ENCODE measurements around the gene APBA2. TPM values are rescaled to one million over a fixed set of nuclear protein-coding genes. Genes with fewer than 3 reads are reported as not detected.
A peak's percentile ranks its signal among the peaks of the same experiment; 100 is the strongest.

The APBA2 gene
- total RNA-seq, 2 experiments from 2014 or later: 30.8 to 32.0 TPM

DNA sequence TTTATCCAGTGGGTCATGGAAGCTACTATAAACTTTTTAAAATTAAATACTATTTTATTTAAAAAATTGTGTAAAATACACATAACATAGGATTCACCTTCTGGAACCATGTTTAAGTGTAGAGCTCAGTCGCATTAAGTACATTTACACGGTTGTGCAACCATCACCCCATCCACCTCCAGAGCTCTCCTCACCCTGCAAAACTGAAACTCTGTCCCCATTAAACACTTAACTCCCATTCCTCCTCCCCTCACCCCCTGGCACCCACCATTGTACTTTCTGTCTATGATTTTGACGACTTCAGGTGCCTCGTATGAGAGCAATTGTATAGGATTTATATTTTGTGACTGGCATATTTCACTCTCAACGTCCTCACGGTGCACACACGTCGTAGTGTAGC lies 70.7 kb downstream of the APBA2 start:
- no peak overlapping the region for H3K4me3 Mint-ChIP-seq
- no peaks in the 10 kb centered on the region for H3K9me3 Mint-ChIP-seq
- no peak overlapping the region for H3K27ac Mint-ChIP-seq
- DNase-seq: no peak
- ChIA-PET POLR2A (interaction anchor here (0.9 kb wide), 1 partner anchor 15 kb away, joined by 3 read pairs; no protein-coding TSS in a partner anchor), CTCF (interaction anchor here (0.8 to 2.7 kb wide), 6 partner anchors 15 to 146 kb away, joined by 3 to 14 read pairs (median 3); no protein-coding TSS in a partner anchor)
- no peaks in the 10 kb centered on the region for H3K27me3 Mint-ChIP-seq
- H3K4me1 Mint-ChIP-seq (ENCODE audit: low read depth): peaks cover 62% of the 10 kb centered on the region
- no peak for TF ChIP-seq CTCF (IDR thresholded peaks at IDR 0.05)
- intact Hi-C loops (cut with micrococcal nuclease): no loop called here
- no peak for ATAC-seq
- peaks cover 4% of the 10 kb centered on the region for H3K36me3 Mint-ChIP-seq (ENCODE audit: low read depth)

GRCh38 chr15:28957606-28958498 lies 72.1 kb downstream of the APBA2 start:
- ChIA-PET POLR2A (interaction anchor here (0.6 to 1.1 kb wide), 4 partner anchors 9 to 91 kb away, joined by 3 to 4 read pairs (median 3); no protein-coding TSS in a partner anchor), CTCF (interaction anchor here (0.7 to 1.1 kb wide), 4 partner anchors 14 to 22 kb away, joined by 3 to 7 read pairs (median 3); no protein-coding TSS in a partner anchor)
- H3K27ac Mint-ChIP-seq: no peak overlapping the region
- peaks cover 4% of the 10 kb centered on the region for H3K36me3 Mint-ChIP-seq (ENCODE audit: low read depth)
- H3K9me3 Mint-ChIP-seq: no peaks in the 10 kb centered on the region
- no peak for ATAC-seq
- no peaks in the 10 kb centered on the region for H3K27me3 Mint-ChIP-seq
- intact Hi-C loops (cut with micrococcal nuclease): no loop called here
- H3K4me3 Mint-ChIP-seq: no peak overlapping the region
- peaks cover 59% of the 10 kb centered on the region for H3K4me1 Mint-ChIP-seq (ENCODE audit: low read depth)
- no peak for TF ChIP-seq CTCF (IDR thresholded peaks at IDR 0.05)
- no peak for DNase-seq

- Mint-ChIP-seq H3K27me3 (no peaks in the 10 kb centered on the region), H3K4me3 (no peak overlapping the region), H3K36me3 (ENCODE audit: low read depth) (peaks cover 7% of the 10 kb centered on the region), H3K4me1 (ENCODE audit: low read depth) (peaks cover 57% of the 10 kb centered on the region), H3K9me3 (no peaks in the 10 kb centered on the region), H3K27ac (no peak overlapping the region)
- POLR2A ChIA-PET: interaction anchor here (0.9 to 1.1 kb wide), 3 partner anchors 9 to 34 kb away, joined by 4 read pairs; no protein-coding TSS in a partner anchor
- CTCF ChIA-PET: interaction anchor here (1.1 to 1.4 kb wide), 2 partner anchors 11 to 24 kb away, joined by 5 to 7 read pairs; no protein-coding TSS in a partner anchor
- no peak for DNase-seq
- ATAC-seq: no peak
- intact Hi-C loops (cut with micrococcal nuclease): no loop called here
- no peak for TF ChIP-seq CTCF (IDR thresholded peaks at IDR 0.05)
Observed at GRCh38 chr15:28959326-28959725, 73.6 kb downstream of the APBA2 start.

DNA sequence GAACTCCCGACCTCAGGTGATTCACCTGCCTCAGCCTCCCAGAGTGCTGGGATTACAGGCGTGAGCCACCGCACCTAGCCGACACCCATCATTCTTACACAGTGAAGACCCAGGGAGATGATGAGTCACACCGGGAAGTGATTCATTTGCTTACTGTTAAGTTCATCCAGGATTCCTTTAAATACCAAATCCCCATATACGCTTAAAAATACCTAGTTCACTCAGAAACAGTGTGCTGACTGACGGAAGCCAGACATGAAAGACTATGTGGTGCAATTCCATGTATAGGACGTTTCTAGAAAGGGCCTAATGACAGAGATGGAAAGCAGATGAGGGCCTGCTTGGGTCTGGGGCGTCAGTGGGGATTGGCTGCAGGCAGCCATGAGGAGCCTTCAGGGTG lies 75.2 kb downstream of the APBA2 start:
- H3K27me3 Mint-ChIP-seq: no peaks in the 10 kb centered on the region
- ATAC-seq (peak; percentile 29), DNase-seq (no peak)
- no peaks in the 10 kb centered on the region for H3K9me3 Mint-ChIP-seq
- CTCF ChIA-PET: no interaction called here
- H3K36me3 Mint-ChIP-seq (ENCODE audit: low read depth): peaks cover 7% of the 10 kb centered on the region
- intact Hi-C loops (cut with micrococcal nuclease): no loop called here
- H3K4me1 Mint-ChIP-seq (ENCODE audit: low read depth): peaks cover 44% of the 10 kb centered on the region
- TF ChIP-seq CTCF (IDR thresholded peaks at IDR 0.05): no peak
- H3K4me3 Mint-ChIP-seq: no peak overlapping the region
- H3K27ac Mint-ChIP-seq: no peak overlapping the region
- POLR2A ChIA-PET: no interaction called here

- peaks cover 45% of the 10 kb centered on the region for H3K4me1 Mint-ChIP-seq (ENCODE audit: low read depth)
- DNase-seq (no peak), ATAC-seq (no peak)
- no peak overlapping the region for H3K27ac Mint-ChIP-seq
- H3K36me3 Mint-ChIP-seq (ENCODE audit: low read depth): peaks cover 7% of the 10 kb centered on the region
- ChIA-PET CTCF (no interaction called here), POLR2A (no interaction called here)
- TF ChIP-seq CTCF (IDR thresholded peaks at IDR 0.05): no peak
- intact Hi-C loops (cut with micrococcal nuclease): no loop called here
- H3K27me3 Mint-ChIP-seq: no peaks in the 10 kb centered on the region
- no peaks in the 10 kb centered on the region for H3K9me3 Mint-ChIP-seq
- H3K4me3 Mint-ChIP-seq: no peak overlapping the region
Observed at GRCh38 chr15:28961391-28961790, 75.6 kb downstream of the APBA2 start.
